ENCODE results near the gene OR13A1.
"Not testable (repeated sequence)": the region's sequence is repeated elsewhere in the genome, so short reads cannot be mapped to it uniquely, and the experiment has no call there.

OR13A1 gene

GRCh38 chr10:45260635-45261034 is 54.8 kb downstream of the OR13A1 start:
- H3K9me3 Mint-ChIP-seq; H3K36me3 Mint-ChIP-seq; H3K4me1 Mint-ChIP-seq; H3K4me3 Mint-ChIP-seq; H3K27ac Mint-ChIP-seq; DNase-seq (ENCODE audit: low spot score in 2 of 2); ATAC-seq: not testable (repeated sequence)

- not testable (repeated sequence) for H3K4me3 Mint-ChIP-seq; H3K36me3 Mint-ChIP-seq; H3K9me3 Mint-ChIP-seq; H3K27ac Mint-ChIP-seq; ATAC-seq; DNase-seq (ENCODE audit: low spot score in 2 of 2); H3K4me1 Mint-ChIP-seq
Observed at GRCh38 chr10:45259786-45260495, 55.5 kb downstream of the OR13A1 start.

- DNase-seq (ENCODE audit: low spot score in 2 of 2) (no peak), ATAC-seq (no peak)
- Mint-ChIP-seq H3K36me3 (no peaks in the 10 kb centered on the region), H3K27ac (no peak overlapping the region), H3K9me3 (no peaks in the 10 kb centered on the region), H3K4me3 (no peak overlapping the region), H3K4me1 (peaks cover 7% of the 10 kb centered on the region)
Observed at GRCh38 chr10:45257600-45257999, 57.8 kb downstream of the OR13A1 start.

- Mint-ChIP-seq H3K4me3 (no peak overlapping the region), H3K27ac (no peak overlapping the region), H3K36me3 (no peaks in the 10 kb centered on the region), H3K4me1 (peaks cover 8% of the 10 kb centered on the region), H3K9me3 (no peaks in the 10 kb centered on the region)
- no peak for DNase-seq (ENCODE audit: low spot score in 2 of 2)
- no peak for ATAC-seq
Observed at GRCh38 chr10:45256246-45256645, 59.2 kb downstream of the OR13A1 start.

- no peak for ATAC-seq
Observed at GRCh38 chr10:45255706-45256105, 59.7 kb downstream of the OR13A1 start.

GRCh38 chr10:45254892-45255291 is 60.5 kb downstream of the OR13A1 start:
- Mint-ChIP-seq H3K9me3 (no peaks in the 10 kb centered on the region), H3K27ac (no peak overlapping the region), H3K4me3 (no peak overlapping the region), H3K4me1 (peaks cover 21% of the 10 kb centered on the region), H3K36me3 (no peaks in the 10 kb centered on the region)
- ATAC-seq (no peak), DNase-seq (ENCODE audit: low spot score in 2 of 2) (no peak)

More at GRCh38 chr10:45255706-45256105, 59.7 kb downstream of the OR13A1 start:
- DNase-seq (ENCODE audit: low spot score in 2 of 2) = no peak
- H3K27ac Mint-ChIP-seq = no peak overlapping the region
- peaks cover 14% of the 10 kb centered on the region for H3K4me1 Mint-ChIP-seq
- H3K36me3 Mint-ChIP-seq = no peaks in the 10 kb centered on the region
- no peaks in the 10 kb centered on the region for H3K9me3 Mint-ChIP-seq
- no peak overlapping the region for H3K4me3 Mint-ChIP-seq

GRCh38 chr10:45253183-45253914 is 62.1 kb downstream of the OR13A1 start:
- H3K27ac Mint-ChIP-seq = no peak overlapping the region
- H3K36me3 Mint-ChIP-seq = no peaks in the 10 kb centered on the region
- no peaks in the 10 kb centered on the region for H3K9me3 Mint-ChIP-seq
- no peak overlapping the region for H3K4me3 Mint-ChIP-seq
- DNase-seq (ENCODE audit: low spot score in 2 of 2) (no peak), ATAC-seq (peak; percentile 86)
- peaks cover 21% of the 10 kb centered on the region for H3K4me1 Mint-ChIP-seq

All from stimulated activated effector memory CD8-positive, alpha-beta T cell treated with anti-CD3 and anti-CD28 coated beads, Interleukin-12 subunit alpha, Interleukin-12 subunit beta, amount 100 ng/mL, for 72 hours (primary cell).